Nephron (organoid): Measurements from ENCODE around the gene CDHR1.
"Not testable (repeated sequence)": the region's sequence is repeated elsewhere in the genome, so short reads cannot be mapped to it uniquely, and the experiment has no call there.

Experiments used
- H3K27ac Mint-ChIP-seq, 3 experiments: 2 replicates each; pipeline ENCODE4 v1.8.0; 2020; ENCODE audit warnings: mixed read lengths in 3 of 3, mild to moderate bottlenecking in 2 of 3, moderate library complexity in 1 of 3
- H3K27me3 Mint-ChIP-seq: 2 replicates; pipeline ENCODE4 v1.8.0; 2021; ENCODE audit warnings: low read depth, mild to moderate bottlenecking, moderate library complexity, mixed read lengths
- H3K36me3 Mint-ChIP-seq: 2 replicates; pipeline ENCODE4 v1.8.0; 2020; ENCODE audit warnings: low read depth, mixed read lengths
- H3K4me1 Mint-ChIP-seq: 2 replicates; pipeline ENCODE4 v1.8.0; 2020; ENCODE audit warnings: mixed read lengths
- H3K4me3 Mint-ChIP-seq, 3 experiments: 2 replicates each; pipeline ENCODE4 v1.8.0; 2020; ENCODE audit warnings: mild to moderate bottlenecking in 3 of 3, mixed read lengths in 3 of 3, moderate library complexity in 2 of 3
- H3K9me3 Mint-ChIP-seq: 2 replicates; pipeline ENCODE4 v1.8.0; 2020; ENCODE audit warnings: mixed read lengths
- CTCF ChIP-seq, 3 experiments: fragments of 200-600 bp; sonication (generic); IDR thresholded peaks; one replicate each; pipeline ENCODE4 v1.5.0; 2021; ENCODE audit warnings: antibody characterized with exemption in 3 of 3; ENCODE audit not compliant: unreplicated experiment in 3 of 3

Gene CDHR1

GRCh38 chr10:84163996-84164395, 30.3 kb upstream of the CDHR1 start:
- peaks cover 10% of the 10 kb centered on the region for H3K4me1 Mint-ChIP-seq
- H3K27ac Mint-ChIP-seq, result no peak overlapping the region
- peaks cover 11% of the 10 kb centered on the region for H3K27me3 Mint-ChIP-seq
- H3K9me3 Mint-ChIP-seq, result peaks cover 2% of the 10 kb centered on the region
- TF ChIP-seq CTCF (IDR thresholded peaks at IDR 0.05; ENCODE audit: unreplicated experiment in 3 of 3), result no peak
- no peaks in the 10 kb centered on the region for H3K36me3 Mint-ChIP-seq
- no peak overlapping the region for H3K4me3 Mint-ChIP-seq

- H3K36me3 Mint-ChIP-seq, result no peaks in the 10 kb centered on the region
- H3K4me3 Mint-ChIP-seq, result no peak overlapping the region
- H3K4me1 Mint-ChIP-seq, result peaks cover 7% of the 10 kb centered on the region
- H3K27me3 Mint-ChIP-seq, result peaks cover 10% of the 10 kb centered on the region
- no peak overlapping the region for H3K27ac Mint-ChIP-seq
- H3K9me3 Mint-ChIP-seq, result peaks cover 2% of the 10 kb centered on the region
- TF ChIP-seq CTCF (IDR thresholded peaks at IDR 0.05; ENCODE audit: unreplicated experiment in 3 of 3), result no peak
These were observed 29.9 kb upstream of the CDHR1 start for GRCh38 chr10:84164442-84164841.

GRCh38 chr10:84166620-84167288, 27.6 kb upstream of the CDHR1 start:
- no peak for TF ChIP-seq CTCF (IDR thresholded peaks at IDR 0.05; ENCODE audit: unreplicated experiment in 3 of 3)
- H3K27me3 Mint-ChIP-seq, result peaks cover 10% of the 10 kb centered on the region
- no peaks in the 10 kb centered on the region for H3K4me1 Mint-ChIP-seq
- no peak overlapping the region for H3K4me3 Mint-ChIP-seq
- H3K36me3 Mint-ChIP-seq, result no peaks in the 10 kb centered on the region
- peaks cover 2% of the 10 kb centered on the region for H3K9me3 Mint-ChIP-seq
- H3K27ac Mint-ChIP-seq, result no peak overlapping the region

- not testable (repeated sequence) for H3K36me3 Mint-ChIP-seq, H3K4me3 Mint-ChIP-seq, H3K9me3 Mint-ChIP-seq, H3K4me1 Mint-ChIP-seq, H3K27me3 Mint-ChIP-seq
- H3K27ac Mint-ChIP-seq, result peak overlapping the region in 1 of 3 experiments; percentile 6
These were observed 27.1 kb upstream of the CDHR1 start for GRCh38 chr10:84167289-84167653.

- not testable (repeated sequence) for H3K9me3 Mint-ChIP-seq, H3K36me3 Mint-ChIP-seq, H3K4me1 Mint-ChIP-seq, H3K4me3 Mint-ChIP-seq, H3K27ac Mint-ChIP-seq
- H3K27me3 Mint-ChIP-seq, result peaks cover 10% of the 10 kb centered on the region
These were observed 26.0 kb upstream of the CDHR1 start for GRCh38 chr10:84168382-84168781.

- H3K36me3 Mint-ChIP-seq, H3K4me1 Mint-ChIP-seq: not testable (repeated sequence)
These were observed 23.1 kb upstream of the CDHR1 start for GRCh38 chr10:84171237-84171636.

GRCh38 chr10:84171700-84172466, 22.5 kb upstream of the CDHR1 start:
- H3K27me3 Mint-ChIP-seq, H3K9me3 Mint-ChIP-seq, H3K36me3 Mint-ChIP-seq, H3K4me1 Mint-ChIP-seq: not testable (repeated sequence)
- Mint-ChIP-seq H3K27ac (peak overlapping the region; percentile 85 to 95 (median 93)), H3K4me3 (peak overlapping the region in 2 of 3 experiments; percentile 7 to 28)

More at GRCh38 chr10:84171237-84171636, 23.1 kb upstream of the CDHR1 start:
- Mint-ChIP-seq H3K27ac (peak overlapping the region; percentile 33 to 95 (median 85)), H3K4me3 (peak overlapping the region in 2 of 3 experiments; percentile 4 to 38)
- not testable (repeated sequence) for H3K27me3 Mint-ChIP-seq, H3K9me3 Mint-ChIP-seq
